Measurements from ENCODE around the gene INPP5E.

INPP5E gene

GRCh38 chr9:136473354-136473721 is 33.7 kb upstream of the INPP5E start:
- no peak for DNase-seq (ENCODE audit: low spot score)

GRCh38 chr9:136472640-136473353 is 33.2 kb upstream of the INPP5E start:
- DNase-seq (ENCODE audit: low spot score), result no peak

- DNase-seq (ENCODE audit: low spot score), result no peak
These were observed 32.3 kb upstream of the INPP5E start for GRCh38 chr9:136471802-136472487.

- no peak for DNase-seq (ENCODE audit: low spot score)
These were observed 31.3 kb upstream of the INPP5E start for GRCh38 chr9:136470792-136471469.

GRCh38 chr9:136470356-136470755 is 30.7 kb upstream of the INPP5E start:
- DNase-seq (ENCODE audit: low spot score), result no peak

GRCh38 chr9:136467766-136468165 is 28.1 kb upstream of the INPP5E start:
- DNase-seq (ENCODE audit: low spot score), result no peak

GRCh38 chr9:136466155-136466541 is 26.5 kb upstream of the INPP5E start:
- no peak for DNase-seq (ENCODE audit: low spot score)

GRCh38 chr9:136465500-136466154 is 26.0 kb upstream of the INPP5E start:
- no peak for DNase-seq (ENCODE audit: low spot score)

GRCh38 chr9:136464241-136464640 is 24.6 kb upstream of the INPP5E start:
- no peak for DNase-seq (ENCODE audit: low spot score)

- no peak for DNase-seq (ENCODE audit: low spot score)
These were observed 23.9 kb upstream of the INPP5E start for GRCh38 chr9:136463578-136463977.

- no peak for DNase-seq (ENCODE audit: low spot score)
These were observed 23.0 kb upstream of the INPP5E start for GRCh38 chr9:136462664-136463063.

- no peak for DNase-seq (ENCODE audit: low spot score)
These were observed 21.2 kb upstream of the INPP5E start for GRCh38 chr9:136460772-136461325.

- no peak for DNase-seq (ENCODE audit: low spot score)
These were observed 19.8 kb upstream of the INPP5E start for GRCh38 chr9:136459425-136459824.

GRCh38 chr9:136457326-136457725 is 17.7 kb upstream of the INPP5E start:
- DNase-seq (ENCODE audit: low spot score), result no peak

- no peak for DNase-seq (ENCODE audit: low spot score)
These were observed 16.6 kb upstream of the INPP5E start for GRCh38 chr9:136456258-136456657.

GRCh38 chr9:136455043-136456002 is 15.7 kb upstream of the INPP5E start:
- no peak for DNase-seq (ENCODE audit: low spot score)

GRCh38 chr9:136454026-136454796 is 14.6 kb upstream of the INPP5E start:
- DNase-seq (ENCODE audit: low spot score), result no peak

- DNase-seq (ENCODE audit: low spot score), result no peak
These were observed 13.7 kb upstream of the INPP5E start for GRCh38 chr9:136453326-136453725.

GRCh38 chr9:136451221-136451877 is 11.7 kb upstream of the INPP5E start:
- no peak for DNase-seq (ENCODE audit: low spot score)

- DNase-seq (ENCODE audit: low spot score), result no peak
These were observed 9.0 kb upstream of the INPP5E start for GRCh38 chr9:136448655-136449054.

All from CD4-positive, alpha-beta T cell treated with Interleukin-6 at 100 ng/mL for 8 hours (primary cell).